Measurements from ENCODE around the gene FRMD4A. TPM values are rescaled to one million over a fixed set of nuclear protein-coding genes. Genes with fewer than 3 reads are reported as not detected.

The FRMD4A gene
- polyA plus RNA-seq, 5 donors = 48.9 to 60.9 (median 53.0) TPM

- DNase-seq = no peak
These were observed 307.6 kb downstream of the FRMD4A start for GRCh38 chr10:14022954-14023672.

GRCh38 chr10:14022052-14022451, 308.7 kb downstream of the FRMD4A start:
- no peak for DNase-seq

GRCh38 chr10:14020037-14020664, 310.6 kb downstream of the FRMD4A start:
- DNase-seq = no peak

GRCh38 chr10:14017467-14017866, 313.3 kb downstream of the FRMD4A start:
- DNase-seq = no peak

GRCh38 chr10:14016931-14017333, 313.8 kb downstream of the FRMD4A start:
- DNase-seq = no peak

- peak; percentile 60 to 61 for DNase-seq
These were observed 314.6 kb downstream of the FRMD4A start for GRCh38 chr10:14016011-14016536.

- no peak for DNase-seq
These were observed 316.3 kb downstream of the FRMD4A start for GRCh38 chr10:14014423-14014822.

GRCh38 chr10:14010769-14011574, 319.8 kb downstream of the FRMD4A start:
- no peak for DNase-seq

GRCh38 chr10:14010101-14010558, 320.6 kb downstream of the FRMD4A start:
- no peak for DNase-seq

GRCh38 chr10:14009371-14010100, 321.2 kb downstream of the FRMD4A start:
- DNase-seq = peak in 1 of 2 donors; percentile 42

GRCh38 chr10:14008740-14009080, 322.0 kb downstream of the FRMD4A start:
- no peak for DNase-seq

GRCh38 chr10:14004536-14004935, 326.2 kb downstream of the FRMD4A start:
- DNase-seq = no peak

GRCh38 chr10:14003517-14004184, 327.1 kb downstream of the FRMD4A start:
- DNase-seq = no peak

GRCh38 chr10:14001298-14002040, 329.3 kb downstream of the FRMD4A start:
- no peak for DNase-seq

GRCh38 chr10:13998163-13998835, 332.4 kb downstream of the FRMD4A start:
- DNase-seq = no peak

GRCh38 chr10:13997650-13998049, 333.1 kb downstream of the FRMD4A start:
- no peak for DNase-seq

GRCh38 chr10:13994932-13995331, 335.8 kb downstream of the FRMD4A start:
- no peak for DNase-seq

- DNase-seq = no peak
These were observed 337.0 kb downstream of the FRMD4A start for GRCh38 chr10:13993673-13994089.

GRCh38 chr10:13993169-13993568, 337.6 kb downstream of the FRMD4A start:
- peak; percentile 74 to 82 for DNase-seq

GRCh38 chr10:13991353-13991752, 339.4 kb downstream of the FRMD4A start:
- no peak for DNase-seq
